HepG2 (cell line): ENCODE data around the gene PIM3. TPM values are rescaled to one million over a fixed set of nuclear protein-coding genes. Genes with fewer than 3 reads are reported as not detected.

Experiments
- ATF1 ChIP-seq: IDR thresholded peaks from 2 replicates; pipeline ENCODE4 v1.6.1; 2016; ENCODE audit warnings: mild to moderate bottlenecking, control low read depth
- ATF7-NPFF ChIP-seq: sonication (generic); formaldehyde crosslinking; IDR thresholded peaks from 2 replicates; pipeline ENCODE4 v1.8.1; 2023; ENCODE audit warnings: mild to moderate bottlenecking, low read depth, missing genetic modification reagents, moderate library complexity
- HOXA7 ChIP-seq: sonication (generic); formaldehyde crosslinking; IDR thresholded peaks from 2 replicates; pipeline ENCODE4 v1.8.1; 2022; ENCODE audit warnings: mild to moderate bottlenecking, missing genetic modification reagents, moderate library complexity
- ISL2 ChIP-seq: sonication (generic); formaldehyde crosslinking; IDR thresholded peaks from 2 replicates; pipeline ENCODE4 v1.5.0; 2020; ENCODE audit warnings: missing genetic modification reagents
- KDM4B ChIP-seq: sonication (generic); formaldehyde crosslinking; IDR thresholded peaks from 2 replicates; pipeline ENCODE4 v1.4.0; 2020; ENCODE audit warnings: missing genetic modification reagents
- KLF16 ChIP-seq, 2 experiments: sonication (generic) in 1 of 2; formaldehyde crosslinking in 1 of 2; IDR thresholded peaks; 2 replicates each; pipeline versions ENCODE4 v1.6.1 to v1.8.0; 2016 to 2023; ENCODE audit warnings: missing genetic modification reagents in 2 of 2, missing compliant biosample characterization in 1 of 2
- PHF20 ChIP-seq: sonication (generic); formaldehyde crosslinking; IDR thresholded peaks from 2 replicates; pipeline ENCODE4 v1.5.0; 2020; ENCODE audit warnings: mild to moderate bottlenecking, missing genetic modification reagents
- SOX13 ChIP-seq, 3 experiments: fragments of 450-650 bp in 1 of 3; sonication (generic) in 1 of 3; formaldehyde crosslinking in 1 of 3; IDR thresholded peaks in 2 of 3; conservative IDR thresholded peaks in 1 of 3; 2 replicates each; pipeline versions ENCODE4 v1.5.0 to v1.6.1; 2016 to 2020; ENCODE audit warnings: antibody characterized with exemption in 1 of 3, mild to moderate bottlenecking in 1 of 3, missing compliant biosample characterization in 1 of 3, missing genetic modification reagents in 1 of 3, moderate library complexity in 1 of 3
- SOX6 ChIP-seq, 2 experiments: fragments of 450-650 bp in 1 of 2; sonication (generic) in 1 of 2; formaldehyde crosslinking in 1 of 2; IDR thresholded peaks; 2 replicates each; pipeline versions ENCODE4 v1.4.0 to v1.6.1; 2017 to 2020; ENCODE audit warnings: antibody characterized with exemption in 1 of 2, mild to moderate bottlenecking in 1 of 2, missing genetic modification reagents in 1 of 2
- ZBTB38 ChIP-seq: sonication (generic); formaldehyde crosslinking; IDR thresholded peaks from 2 replicates; pipeline ENCODE4 v1.5.1; 2020; ENCODE audit warnings: mild to moderate bottlenecking, missing genetic modification reagents
- ZFP41 ChIP-seq: sonication (generic); formaldehyde crosslinking; IDR thresholded peaks from 2 replicates; pipeline ENCODE4 v1.4.0; 2020; ENCODE audit warnings: mild to moderate bottlenecking, missing genetic modification reagents, borderline replicate concordance
- ZNF256 ChIP-seq: sonication (generic); formaldehyde crosslinking; conservative IDR thresholded peaks from 2 replicates; pipeline ENCODE4 v1.4.0; 2020; ENCODE audit warnings: missing genetic modification reagents
- ZNF317 ChIP-seq: sonication (generic); formaldehyde crosslinking; IDR thresholded peaks from 2 replicates; pipeline ENCODE4 v1.5.0; 2020; ENCODE audit warnings: mild to moderate bottlenecking, missing genetic modification reagents
- ZNF333 ChIP-seq: sonication (generic); formaldehyde crosslinking; IDR thresholded peaks from 2 replicates; pipeline ENCODE4 v1.4.0; 2020; ENCODE audit warnings: mild to moderate bottlenecking, missing genetic modification reagents, borderline replicate concordance
- ZNF589 ChIP-seq: sonication (generic); formaldehyde crosslinking; conservative IDR thresholded peaks from 2 replicates; pipeline ENCODE4 v1.8.0; 2022; ENCODE audit warnings: mild to moderate bottlenecking, moderate library complexity, missing genetic modification reagents
- polyA plus RNA-seq, 8 experiments: library from polyadenylated mRNA; depleted of rRNA in 3 of 8; stranded (reverse) in 7 of 8; unstranded in 1 of 8; fragments of >200 nt; fragmentation: Illumina TruSeq in 4 of 8; extraction: Trizol in 4 of 8; gene quantifications; 2 replicates each; pipeline versions ENCODE4 v1.2.1 to v1.2.3, GENCODE V29; 2011 to 2016; ENCODE audit warnings: low read depth in 4 of 8, missing spikeins in 1 of 8, mixed read lengths in 1 of 8; ENCODE audit not compliant: insufficient read depth in 1 of 8
- total RNA-seq, 5 experiments: library from RNA; depleted of rRNA; stranded (reverse); fragments of >200 nt; fragmentation: Illumina TruSeq; extraction: Trizol; gene quantifications; 2 replicates each; pipeline ENCODE4 v1.2.3, GENCODE V29; 2016; ENCODE audit warnings: low read depth in 1 of 5
- TF ChIP-seq, protein P1 (sequence below): IDR thresholded peaks from 2 replicates; pipeline ENCODE4 v1.6.1; 2012; ENCODE audit warnings: inconsistent platforms
- TF ChIP-seq, protein P2 (sequence below): sonication (generic); formaldehyde crosslinking; IDR thresholded peaks from 2 replicates; pipeline ENCODE4 v1.9.0; 2022; ENCODE audit warnings: missing genetic modification reagents, mild to moderate bottlenecking, borderline replicate concordance
- TF ChIP-seq, protein P3 (sequence below), 2 experiments: fragments of 450-650 bp in 1 of 2; sonication (generic) in 1 of 2; formaldehyde crosslinking; IDR thresholded peaks; 2 replicates each; pipeline versions ENCODE4 v1.5.0 to v1.8.0; 2020 to 2022; ENCODE audit warnings: mild to moderate bottlenecking in 1 of 2, missing genetic modification reagents in 1 of 2
- TF ChIP-seq, protein P4 (sequence below): sonication (generic); formaldehyde crosslinking; IDR thresholded peaks from 2 replicates; pipeline ENCODE4 v1.4.0; 2020; ENCODE audit warnings: mild to moderate bottlenecking, missing genetic modification reagents
- TF ChIP-seq, protein P5 (sequence below): IDR thresholded peaks from 2 replicates; pipeline ENCODE4 v1.6.1; 2016
- TF ChIP-seq, protein P6 (sequence below): sonication (generic); formaldehyde crosslinking; IDR thresholded peaks from 2 replicates; pipeline ENCODE4 v1.4.0; 2020; ENCODE audit warnings: missing genetic modification reagents

The PIM3 gene
- total and polyA plus RNA-seq, 2 of the 13 experiments (the other 11 are each of a cell fraction or from before 2014, with no cell fraction given), result 21.6 to 31.2 TPM

DNA sequence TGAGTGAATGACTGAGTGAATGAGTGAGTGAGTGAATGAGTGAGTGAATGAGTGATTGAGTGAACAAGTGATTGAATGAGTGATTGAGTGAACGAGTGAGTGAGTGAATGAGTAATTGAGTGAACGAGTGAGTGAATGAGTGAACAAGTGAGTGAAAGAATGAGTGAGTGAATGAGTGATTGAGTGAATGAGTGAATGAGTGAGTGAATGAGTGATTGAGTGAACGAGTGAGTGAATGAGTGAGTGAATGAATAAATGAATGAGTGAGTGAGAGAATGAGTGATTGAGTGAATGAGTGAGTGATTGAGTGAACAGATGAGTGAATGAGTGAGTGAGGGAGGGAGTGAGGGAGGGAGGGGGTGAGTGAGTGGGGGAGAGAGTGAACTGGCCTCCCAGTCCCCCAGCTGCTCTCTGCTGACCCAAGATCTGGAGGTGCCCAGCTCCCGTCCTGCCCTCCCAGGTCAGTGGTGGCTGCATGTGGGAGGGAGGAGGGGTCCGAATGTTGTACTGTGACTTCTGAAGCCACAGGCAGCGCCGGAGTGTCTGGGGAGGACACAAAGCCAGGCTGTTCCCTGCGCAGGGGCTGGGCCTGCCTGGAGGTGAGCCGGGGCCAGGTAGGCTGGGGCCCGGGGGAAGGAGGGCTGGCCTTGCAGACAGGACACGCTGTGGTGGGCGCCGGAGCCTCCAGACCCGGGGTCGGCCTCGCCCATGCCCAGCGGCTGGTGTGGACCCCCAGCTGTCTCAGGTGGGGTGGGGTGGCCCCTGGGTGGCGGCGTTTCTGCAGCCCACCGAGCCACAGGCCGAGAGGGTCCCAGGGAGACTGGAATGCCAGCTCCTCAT, 17.8 kb upstream of the PIM3 start (continued):
- TF ChIP-seq ZNF333 (CRISPR knock-in tag), result no peak
- no peak for TF ChIP-seq KLF16 (CRISPR knock-in tag; IDR thresholded peaks at IDR 0.05)
- TF ChIP-seq HOXA7 (CRISPR knock-in tag), result no peak
- peak; percentile 38; the same call in 1 of the 2 replicates for TF ChIP-seq ATF7-NPFF (CRISPR knock-in tag)
- TF ChIP-seq ISL2 (CRISPR knock-in tag), result no peak
- TF ChIP-seq SOX6 (IDR thresholded peaks at IDR 0.05), result no peak
- TF ChIP-seq SOX6 (CRISPR knock-in tag; IDR thresholded peaks at IDR 0.05), result 0 out of 2 replicates have a peak, but pooled peaks have one; percentile 19
- no peak for TF ChIP-seq ATF1 (CRISPR knock-in tag)
- TF ChIP-seq PHF20 (CRISPR knock-in tag), result no peak; the same call in 1 of the 2 replicates
- TF ChIP-seq ZBTB38 (CRISPR knock-in tag), result no peak
- no peak for TF ChIP-seq SOX13 (IDR thresholded peaks at IDR 0.05)
- TF ChIP-seq SOX13 (CRISPR knock-in tag; conservative IDR thresholded peaks at IDR 0.05 in 1 of 2, IDR thresholded peaks at IDR 0.05 in 1 of 2), result peak in 1 of 2 experiments; percentile 62; a peak in 1 of 4 replicates
- TF ChIP-seq ZNF589 (CRISPR knock-in tag), result 0 out of 2 replicates have a peak, but pooled peaks have one; percentile 56
- TF ChIP-seq, protein P1, sequence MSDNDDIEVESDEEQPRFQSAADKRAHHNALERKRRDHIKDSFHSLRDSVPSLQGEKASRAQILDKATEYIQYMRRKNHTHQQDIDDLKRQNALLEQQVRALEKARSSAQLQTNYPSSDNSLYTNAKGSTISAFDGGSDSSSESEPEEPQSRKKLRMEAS, result peak; percentile 62
- 0 out of 2 replicates have a peak, but pooled peaks have one; percentile 59 for TF ChIP-seq KDM4B (CRISPR knock-in tag)
- TF ChIP-seq ZFP41, result 0 out of 2 replicates have a peak, but pooled peaks have one; percentile 60
- TF ChIP-seq, protein P2, sequence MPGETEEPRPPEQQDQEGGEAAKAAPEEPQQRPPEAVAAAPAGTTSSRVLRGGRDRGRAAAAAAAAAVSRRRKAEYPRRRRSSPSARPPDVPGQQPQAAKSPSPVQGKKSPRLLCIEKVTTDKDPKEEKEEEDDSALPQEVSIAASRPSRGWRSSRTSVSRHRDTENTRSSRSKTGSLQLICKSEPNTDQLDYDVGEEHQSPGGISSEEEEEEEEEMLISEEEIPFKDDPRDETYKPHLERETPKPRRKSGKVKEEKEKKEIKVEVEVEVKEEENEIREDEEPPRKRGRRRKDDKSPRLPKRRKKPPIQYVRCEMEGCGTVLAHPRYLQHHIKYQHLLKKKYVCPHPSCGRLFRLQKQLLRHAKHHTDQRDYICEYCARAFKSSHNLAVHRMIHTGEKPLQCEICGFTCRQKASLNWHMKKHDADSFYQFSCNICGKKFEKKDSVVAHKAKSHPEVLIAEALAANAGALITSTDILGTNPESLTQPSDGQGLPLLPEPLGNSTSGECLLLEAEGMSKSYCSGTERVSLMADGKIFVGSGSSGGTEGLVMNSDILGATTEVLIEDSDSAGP, result peak; percentile 52; the same call in 1 of the 2 replicates
- TF ChIP-seq, protein P3, sequence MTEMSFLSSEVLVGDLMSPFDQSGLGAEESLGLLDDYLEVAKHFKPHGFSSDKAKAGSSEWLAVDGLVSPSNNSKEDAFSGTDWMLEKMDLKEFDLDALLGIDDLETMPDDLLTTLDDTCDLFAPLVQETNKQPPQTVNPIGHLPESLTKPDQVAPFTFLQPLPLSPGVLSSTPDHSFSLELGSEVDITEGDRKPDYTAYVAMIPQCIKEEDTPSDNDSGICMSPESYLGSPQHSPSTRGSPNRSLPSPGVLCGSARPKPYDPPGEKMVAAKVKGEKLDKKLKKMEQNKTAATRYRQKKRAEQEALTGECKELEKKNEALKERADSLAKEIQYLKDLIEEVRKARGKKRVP (CRISPR knock-in tag; IDR thresholded peaks at IDR 0.05), result 0 out of 4 replicates have a peak, but pooled peaks of 1 of the 2 experiments have one; percentile 10
- TF ChIP-seq, protein P4, sequence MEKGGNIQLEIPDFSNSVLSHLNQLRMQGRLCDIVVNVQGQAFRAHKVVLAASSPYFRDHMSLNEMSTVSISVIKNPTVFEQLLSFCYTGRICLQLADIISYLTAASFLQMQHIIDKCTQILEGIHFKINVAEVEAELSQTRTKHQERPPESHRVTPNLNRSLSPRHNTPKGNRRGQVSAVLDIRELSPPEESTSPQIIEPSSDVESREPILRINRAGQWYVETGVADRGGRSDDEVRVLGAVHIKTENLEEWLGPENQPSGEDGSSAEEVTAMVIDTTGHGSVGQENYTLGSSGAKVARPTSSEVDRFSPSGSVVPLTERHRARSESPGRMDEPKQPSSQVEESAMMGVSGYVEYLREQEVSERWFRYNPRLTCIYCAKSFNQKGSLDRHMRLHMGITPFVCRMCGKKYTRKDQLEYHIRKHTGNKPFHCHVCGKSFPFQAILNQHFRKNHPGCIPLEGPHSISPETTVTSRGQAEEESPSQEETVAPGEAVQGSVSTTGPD (CRISPR knock-in tag), result no peak
- TF ChIP-seq, protein P5, sequence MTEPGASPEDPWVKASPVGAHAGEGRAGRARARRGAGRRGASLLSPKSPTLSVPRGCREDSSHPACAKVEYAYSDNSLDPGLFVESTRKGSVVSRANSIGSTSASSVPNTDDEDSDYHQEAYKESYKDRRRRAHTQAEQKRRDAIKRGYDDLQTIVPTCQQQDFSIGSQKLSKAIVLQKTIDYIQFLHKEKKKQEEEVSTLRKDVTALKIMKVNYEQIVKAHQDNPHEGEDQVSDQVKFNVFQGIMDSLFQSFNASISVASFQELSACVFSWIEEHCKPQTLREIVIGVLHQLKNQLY (CRISPR knock-in tag), result no peak
- TF ChIP-seq, protein P6, sequence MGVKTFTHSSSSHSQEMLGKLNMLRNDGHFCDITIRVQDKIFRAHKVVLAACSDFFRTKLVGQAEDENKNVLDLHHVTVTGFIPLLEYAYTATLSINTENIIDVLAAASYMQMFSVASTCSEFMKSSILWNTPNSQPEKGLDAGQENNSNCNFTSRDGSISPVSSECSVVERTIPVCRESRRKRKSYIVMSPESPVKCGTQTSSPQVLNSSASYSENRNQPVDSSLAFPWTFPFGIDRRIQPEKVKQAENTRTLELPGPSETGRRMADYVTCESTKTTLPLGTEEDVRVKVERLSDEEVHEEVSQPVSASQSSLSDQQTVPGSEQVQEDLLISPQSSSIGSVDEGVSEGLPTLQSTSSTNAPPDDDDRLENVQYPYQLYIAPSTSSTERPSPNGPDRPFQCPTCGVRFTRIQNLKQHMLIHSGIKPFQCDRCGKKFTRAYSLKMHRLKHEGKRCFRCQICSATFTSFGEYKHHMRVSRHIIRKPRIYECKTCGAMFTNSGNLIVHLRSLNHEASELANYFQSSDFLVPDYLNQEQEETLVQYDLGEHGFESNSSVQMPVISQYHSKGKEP (CRISPR knock-in tag), result no peak
- no peak for TF ChIP-seq ZNF256 (CRISPR knock-in tag)
- TF ChIP-seq ZNF317 (CRISPR knock-in tag), result no peak
